ENCODE results near the gene ERC1.

ERC1 gene

DNA sequence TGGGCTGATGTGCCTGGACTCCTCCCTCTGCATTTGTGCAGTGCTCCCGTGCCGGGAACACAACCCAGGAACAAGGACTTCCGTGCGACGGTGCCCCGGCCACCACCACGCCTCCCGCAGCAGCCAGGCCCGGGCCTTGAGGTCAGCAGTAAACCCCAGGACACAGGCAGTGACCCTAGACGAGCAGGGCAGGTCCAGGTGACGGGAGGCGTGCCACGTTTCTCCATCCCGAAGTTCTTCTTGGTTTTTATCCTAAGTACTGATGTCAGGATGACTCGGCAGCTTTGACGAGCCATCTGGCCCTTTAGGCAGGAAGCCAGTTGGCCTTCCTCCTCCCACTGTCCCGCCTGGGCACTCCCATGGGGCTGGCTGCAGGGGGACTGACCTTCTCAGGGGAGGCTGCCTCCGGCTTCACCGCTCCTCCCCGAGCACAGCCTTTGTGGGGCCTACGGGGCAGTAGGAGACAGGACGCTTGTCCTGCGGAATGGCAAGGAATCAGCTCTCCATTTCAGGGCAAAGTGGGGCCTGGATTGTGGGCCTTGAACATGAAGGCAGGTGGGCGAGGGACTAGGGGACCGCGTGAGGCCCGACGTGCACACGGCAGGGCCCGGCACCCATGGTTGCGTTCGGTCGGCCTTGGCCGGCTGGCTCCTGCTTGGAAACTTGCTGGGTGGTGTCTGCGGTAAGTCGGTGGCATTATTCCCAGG, 509.2 kb downstream of the ERC1 start:
- no peak for DNase-seq

DNA sequence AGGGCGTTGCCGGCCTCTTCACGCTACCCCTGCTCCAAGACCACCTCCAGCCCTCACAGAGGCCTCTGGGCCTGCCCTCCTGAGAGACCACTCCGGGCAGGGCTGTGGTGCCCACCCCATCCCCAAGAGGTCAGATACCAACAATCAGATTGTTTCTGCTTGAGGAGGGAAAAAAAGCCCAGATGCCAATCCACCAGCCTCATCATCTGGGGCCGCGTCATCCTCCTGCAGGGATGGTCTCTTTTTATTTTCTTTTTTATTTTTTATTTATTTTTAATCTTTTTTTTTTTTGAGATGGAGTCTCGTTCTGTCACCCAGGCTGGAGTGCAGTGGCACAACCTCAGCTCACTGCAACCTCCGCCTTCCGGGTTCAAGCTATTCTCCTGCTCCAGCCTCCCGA, 510.0 kb downstream of the ERC1 start:
- DNase-seq: no peak

DNA sequence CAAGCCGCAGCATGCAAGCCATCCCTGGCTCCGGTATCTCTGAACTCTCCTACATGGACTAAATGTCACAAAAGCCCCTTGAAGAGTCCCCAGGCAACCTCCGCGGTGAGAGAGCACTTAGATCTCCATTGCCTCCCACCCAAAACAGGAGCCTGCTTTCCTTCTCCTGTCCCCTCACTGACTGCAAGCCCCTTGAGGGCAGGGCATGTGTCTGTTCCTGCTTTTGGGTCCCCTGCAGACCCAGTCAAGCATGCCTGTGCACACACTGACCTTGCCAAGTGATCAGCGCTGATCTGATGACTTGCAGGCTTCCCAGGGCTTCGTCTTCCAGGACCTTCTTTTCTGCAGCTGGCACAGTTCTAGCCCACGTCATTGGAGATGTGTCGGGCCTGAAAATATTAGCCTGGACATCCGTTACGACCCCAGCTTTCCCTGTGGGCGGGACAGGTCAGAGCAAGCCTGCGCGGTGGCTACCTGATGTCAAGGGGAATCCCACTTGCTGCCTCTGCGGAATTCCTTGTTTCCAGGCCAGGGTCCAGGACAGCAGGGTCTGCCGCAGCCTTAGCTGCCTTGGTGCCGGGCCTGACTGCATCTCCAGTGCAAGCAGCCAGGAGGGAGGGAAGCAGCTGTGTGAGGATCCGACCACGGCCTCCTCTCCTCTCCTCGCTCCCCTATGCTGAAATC, 510.8 kb downstream of the ERC1 start:
- DNase-seq: no peak

DNA sequence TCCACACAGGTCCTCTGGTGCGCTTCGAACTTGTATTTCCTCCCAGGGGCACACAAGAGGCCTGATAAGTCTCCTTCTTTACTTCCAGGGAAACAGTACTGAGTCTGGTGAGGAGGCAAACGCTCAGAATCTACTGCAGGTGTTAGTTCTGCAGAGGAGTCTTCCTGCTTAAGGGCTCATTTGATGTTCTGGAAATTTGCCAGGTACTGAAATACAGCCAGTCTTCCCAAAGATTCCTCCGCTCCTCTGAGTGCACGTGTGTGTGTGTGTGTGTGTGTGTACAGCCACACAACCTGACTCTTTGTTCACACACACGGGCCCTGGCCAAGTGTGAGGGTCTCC, 511.3 kb downstream of the ERC1 start:
- DNase-seq: no peak

DNA sequence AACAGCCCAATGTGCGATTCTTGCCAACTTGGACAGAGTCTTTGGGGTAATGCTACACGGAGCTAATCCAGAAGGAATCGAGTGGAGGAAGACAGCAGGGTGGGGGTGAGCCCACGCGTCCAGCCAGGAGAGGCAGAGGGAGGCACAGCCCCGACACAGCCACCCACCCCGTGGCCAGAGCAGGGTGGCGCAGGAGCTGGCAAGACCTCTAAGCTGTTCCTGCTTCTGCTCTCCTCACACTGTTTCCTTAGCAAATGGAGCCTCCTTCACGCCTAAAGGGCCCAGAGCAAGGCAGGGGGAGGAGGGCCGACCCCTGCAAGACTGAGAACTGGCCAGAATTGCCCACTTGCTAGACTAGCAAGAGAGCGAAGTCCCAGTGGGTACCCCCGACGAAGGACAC, 511.8 kb downstream of the ERC1 start:
- DNase-seq: no peak

DNA sequence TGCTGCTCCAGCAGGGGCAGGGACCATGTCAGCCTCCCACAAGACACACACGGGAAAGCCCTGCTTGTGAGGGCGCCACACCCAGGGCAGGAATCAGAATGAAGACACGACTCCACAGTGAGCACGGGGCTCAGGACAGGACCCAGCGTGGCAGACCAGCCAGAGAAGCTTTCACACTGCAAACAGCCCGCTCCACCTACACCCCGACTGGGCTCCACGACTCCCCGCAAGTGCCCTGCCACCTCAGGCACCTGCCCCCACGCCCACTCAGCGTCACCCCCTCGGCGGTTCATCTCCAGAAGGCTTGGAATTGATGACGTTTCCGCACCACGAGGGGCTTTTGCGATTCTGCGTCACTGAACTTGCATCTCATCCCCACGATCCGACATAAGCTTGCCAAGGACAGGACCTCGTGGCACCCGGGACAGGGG, 512.3 kb downstream of the ERC1 start:
- DNase-seq: no peak

DNA sequence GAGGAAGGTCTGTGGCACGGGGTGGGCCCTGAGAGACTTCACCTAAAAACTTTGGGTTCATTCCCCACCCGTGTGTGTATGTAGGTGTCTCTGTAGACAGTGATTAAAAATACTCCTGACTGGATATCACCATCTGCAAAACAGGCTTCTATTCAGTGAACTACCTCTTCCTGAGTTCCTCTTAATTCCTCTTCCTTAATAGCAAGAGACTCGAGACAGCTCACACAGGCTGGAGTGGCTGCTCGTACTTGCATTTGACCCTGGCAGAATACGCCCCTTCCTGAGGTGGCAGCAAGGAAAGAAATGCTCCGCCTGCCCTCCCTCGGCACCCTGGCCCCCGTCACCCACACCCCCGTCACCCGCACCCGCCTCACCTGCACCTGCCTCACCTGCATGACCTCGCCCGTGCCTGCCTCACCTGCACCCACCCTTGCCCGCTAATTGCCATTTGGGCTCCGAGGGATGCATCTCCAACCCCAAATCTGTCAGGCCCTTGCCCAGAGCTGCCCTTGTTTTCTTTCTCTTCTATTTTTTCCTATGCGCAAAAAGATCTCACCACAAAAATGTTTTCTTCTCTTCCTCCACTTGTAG, 513.4 kb downstream of the ERC1 start:
- no peak for DNase-seq

DNA sequence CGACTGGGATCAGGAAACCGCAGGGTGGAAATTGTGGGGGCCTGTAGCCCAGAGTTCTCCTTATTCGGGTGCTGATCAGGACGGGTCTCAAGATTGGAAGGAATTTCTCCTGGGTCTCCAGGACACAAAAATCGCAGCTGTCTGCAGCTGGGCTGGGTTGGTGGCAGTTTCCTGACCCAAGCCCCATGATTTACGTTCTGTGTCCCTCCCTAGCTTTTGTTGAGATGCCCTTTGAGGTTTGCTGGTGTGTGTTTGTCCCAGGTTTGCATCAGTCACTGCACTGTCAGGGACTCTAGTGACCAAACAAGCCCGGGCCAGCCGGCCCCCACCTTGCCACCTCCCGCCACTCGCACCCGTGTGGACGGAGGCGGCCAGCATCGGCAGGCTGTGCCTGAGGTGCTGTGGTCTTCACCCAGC, 513.9 kb downstream of the ERC1 start:
- no peak for DNase-seq

DNA sequence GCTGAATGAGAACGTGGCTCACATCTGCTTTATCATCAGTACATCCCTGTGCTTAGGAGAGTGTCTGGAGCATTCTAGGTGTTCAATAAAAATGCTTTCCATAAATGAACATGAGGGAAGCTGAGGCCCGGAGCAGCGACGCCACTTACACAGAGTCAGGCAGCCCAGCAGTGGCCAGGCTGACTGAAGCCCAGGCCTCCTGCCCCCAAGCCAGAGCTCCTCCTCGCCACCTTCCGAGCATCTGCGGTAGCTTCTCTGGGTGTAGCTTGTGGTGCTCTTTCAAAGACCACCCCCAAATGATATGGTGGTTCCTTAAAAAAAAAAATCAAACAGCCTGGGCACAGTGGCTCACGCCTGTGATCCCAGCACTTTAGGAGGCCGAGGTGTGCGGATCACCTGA, 514.6 kb downstream of the ERC1 start:
- DNase-seq: no peak

DNA sequence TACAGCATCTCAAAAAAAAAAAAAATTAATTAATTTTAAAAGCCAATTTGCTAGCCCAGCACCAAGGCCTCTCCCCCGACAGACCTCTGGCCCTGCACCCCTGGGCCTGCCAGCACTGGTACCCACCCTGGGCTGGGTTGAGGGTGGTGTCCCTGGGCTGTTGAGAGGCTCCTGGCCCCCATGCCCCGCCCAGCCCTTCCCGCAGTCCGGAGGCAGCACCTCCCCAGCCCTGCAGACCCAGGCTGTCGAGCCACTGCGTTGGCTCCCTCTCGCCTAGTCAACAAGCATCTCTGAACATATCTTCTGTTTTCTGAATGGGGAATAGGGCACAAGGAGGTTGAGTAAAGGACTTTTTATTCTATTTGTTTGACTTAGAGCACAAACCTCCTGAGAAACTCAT, 516.3 kb downstream of the ERC1 start:
- DNase-seq: no peak

DNA sequence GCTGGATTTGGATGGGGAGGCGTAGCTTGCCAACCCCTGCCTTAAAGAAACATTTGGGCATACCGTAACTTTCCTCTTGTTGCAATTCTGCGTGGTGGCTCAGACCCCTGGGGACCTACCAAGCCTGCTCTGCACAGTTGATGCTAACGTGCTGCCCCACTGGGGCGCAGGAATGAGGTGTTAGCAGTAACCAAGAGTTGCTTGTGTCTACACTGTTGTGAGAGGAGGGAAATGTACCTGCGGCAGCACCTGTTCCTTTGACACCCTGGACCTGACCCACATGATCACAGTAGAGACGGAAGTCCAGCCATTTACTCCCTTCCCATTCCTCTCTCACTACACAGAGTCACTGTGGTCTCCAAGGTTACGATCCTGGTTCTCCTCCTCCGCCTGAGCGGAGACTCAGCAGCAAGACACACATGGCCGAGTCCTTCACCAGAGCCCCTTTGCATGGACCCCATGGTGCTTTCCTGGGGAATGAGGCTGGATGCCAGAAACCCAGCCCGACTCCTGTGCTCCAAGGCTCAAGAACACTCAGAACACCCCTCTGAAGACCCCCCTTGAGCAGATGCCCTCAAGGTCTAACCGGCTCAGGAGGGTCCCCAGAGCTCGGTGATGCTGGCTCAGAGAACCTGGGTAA, 518.5 kb downstream of the ERC1 start:
- DNase-seq: no peak

DNA sequence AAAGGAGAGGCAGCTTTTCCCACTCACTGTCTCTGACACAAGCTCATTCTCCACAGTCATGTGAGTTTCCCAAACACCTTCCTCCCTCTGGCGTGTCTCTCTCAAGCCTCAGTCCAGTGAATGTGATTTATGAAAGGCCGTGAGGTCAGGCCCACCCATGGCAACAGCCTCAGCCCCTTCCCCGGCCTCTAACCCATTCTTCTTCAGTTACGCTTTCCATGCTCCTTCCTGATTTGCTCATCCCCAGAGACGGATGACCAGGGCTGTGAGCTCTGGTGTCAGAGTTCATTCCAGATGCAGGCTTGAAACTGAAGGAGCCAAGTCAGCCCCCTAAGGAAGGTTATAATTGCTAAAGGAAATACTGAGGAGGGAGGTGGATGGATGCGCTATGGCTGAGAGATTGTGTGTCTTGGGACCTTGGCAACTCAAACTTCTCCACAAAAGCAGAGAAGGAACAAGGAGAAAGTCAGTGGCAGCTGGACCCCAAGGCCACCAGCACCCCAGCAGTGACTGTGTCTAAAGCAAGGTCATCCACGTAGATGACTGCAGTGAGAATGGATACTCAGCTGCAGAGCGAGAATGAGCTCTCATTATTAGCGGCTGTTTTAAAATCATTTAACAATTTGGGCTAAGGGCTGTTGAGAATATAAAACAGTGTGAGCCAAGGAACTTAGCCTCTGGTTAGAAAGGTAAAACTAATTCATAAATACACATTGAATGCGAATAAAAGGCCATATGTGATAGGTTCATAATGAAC, 519.2 kb downstream of the ERC1 start:
- DNase-seq: no peak

DNA sequence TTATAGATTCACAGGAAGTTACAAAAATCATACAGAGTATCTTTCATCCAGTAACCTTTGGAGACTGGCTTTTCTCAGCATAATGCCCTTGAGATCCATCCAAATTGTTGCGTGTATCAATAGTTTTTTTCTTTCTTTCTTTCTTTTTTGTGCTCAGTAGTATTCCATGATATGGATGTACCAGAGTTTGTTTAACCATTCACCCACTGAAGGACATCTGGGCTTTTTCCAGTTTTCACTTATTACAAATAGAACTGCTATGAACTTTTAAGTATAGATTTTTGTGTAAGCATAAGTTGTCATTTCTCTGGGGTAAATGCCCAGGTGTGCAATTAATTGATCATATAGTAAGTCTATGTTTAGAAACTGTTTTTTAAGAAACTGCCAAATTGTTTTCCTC, 524.0 kb downstream of the ERC1 start:
- no peak for DNase-seq

DNA sequence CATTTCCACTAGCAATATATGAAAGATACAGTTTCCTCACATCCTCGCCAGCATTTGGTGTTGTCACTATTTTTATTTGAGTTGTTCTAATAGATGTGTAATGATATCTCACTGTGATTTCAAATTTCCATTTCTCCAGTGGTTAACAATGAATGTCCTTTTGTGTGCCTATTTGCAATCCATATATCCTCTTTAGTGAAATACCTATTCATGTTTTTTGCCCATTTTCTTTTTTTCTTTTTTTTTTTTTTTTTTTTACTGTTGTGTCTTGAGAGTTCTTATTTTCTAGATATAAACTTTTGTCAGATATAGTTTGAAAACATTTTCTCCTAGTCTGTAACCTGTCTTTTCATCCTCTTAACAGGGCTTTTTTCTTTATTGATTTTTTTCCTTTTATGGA, 524.4 kb downstream of the ERC1 start:
- no peak for DNase-seq

DNA sequence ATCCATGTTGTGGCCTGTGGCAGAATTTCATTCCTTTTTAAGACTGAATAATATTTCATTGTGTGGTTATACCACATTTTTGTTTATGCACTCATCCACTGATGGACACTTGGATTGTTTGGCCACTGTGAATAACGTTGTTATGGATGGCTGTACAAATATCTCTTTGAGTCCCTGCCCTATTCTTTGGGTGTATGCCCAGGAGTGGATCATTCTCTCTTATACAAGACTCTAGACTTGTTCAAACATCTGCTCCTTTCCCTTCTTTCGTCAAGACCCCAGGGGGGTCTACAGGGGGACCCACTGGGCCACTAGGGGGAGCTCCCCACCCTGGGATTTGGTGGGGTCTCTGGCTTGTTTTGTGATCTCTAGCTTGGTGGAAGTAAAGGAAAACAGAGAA, 526.0 kb downstream of the ERC1 start:
- no peak for DNase-seq

DNA sequence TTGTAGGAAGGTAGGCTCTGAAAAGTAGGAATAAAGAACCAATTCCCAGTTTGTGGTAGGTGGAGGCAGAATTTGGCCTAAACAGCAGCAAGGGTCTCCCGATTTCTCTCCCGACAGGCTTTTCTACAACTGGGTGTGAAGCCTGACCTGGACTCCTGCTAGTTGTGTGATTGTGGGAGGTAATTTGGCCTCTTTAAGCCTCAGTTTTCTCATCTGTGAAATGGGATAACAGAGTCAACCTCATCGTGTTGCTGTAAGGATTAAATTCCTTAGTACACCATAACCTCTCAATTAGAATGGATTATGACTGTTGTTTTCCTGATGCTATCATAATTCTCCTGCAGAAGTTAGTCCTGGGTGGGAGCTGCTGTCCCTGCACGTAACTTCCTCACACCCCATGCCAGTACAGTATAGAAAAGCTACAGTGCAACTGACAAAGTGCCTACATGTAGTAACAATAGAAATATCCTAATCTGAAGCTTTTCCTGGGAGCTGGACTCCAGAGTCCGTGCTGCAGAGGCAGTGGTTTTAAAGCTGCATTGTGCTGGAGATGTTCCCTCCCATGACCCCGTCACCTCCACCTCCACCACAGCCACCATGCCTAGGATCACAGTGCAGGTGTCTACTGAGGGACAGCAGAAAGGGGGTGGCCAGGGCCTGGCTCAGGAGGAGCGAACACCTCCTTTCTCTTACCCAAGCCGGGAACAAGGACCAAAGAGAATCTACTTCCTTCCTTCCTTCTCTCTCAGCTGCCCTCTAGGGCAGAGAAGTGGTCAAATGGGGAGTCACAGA, 526.9 kb downstream of the ERC1 start:
- DNase-seq: no peak

DNA sequence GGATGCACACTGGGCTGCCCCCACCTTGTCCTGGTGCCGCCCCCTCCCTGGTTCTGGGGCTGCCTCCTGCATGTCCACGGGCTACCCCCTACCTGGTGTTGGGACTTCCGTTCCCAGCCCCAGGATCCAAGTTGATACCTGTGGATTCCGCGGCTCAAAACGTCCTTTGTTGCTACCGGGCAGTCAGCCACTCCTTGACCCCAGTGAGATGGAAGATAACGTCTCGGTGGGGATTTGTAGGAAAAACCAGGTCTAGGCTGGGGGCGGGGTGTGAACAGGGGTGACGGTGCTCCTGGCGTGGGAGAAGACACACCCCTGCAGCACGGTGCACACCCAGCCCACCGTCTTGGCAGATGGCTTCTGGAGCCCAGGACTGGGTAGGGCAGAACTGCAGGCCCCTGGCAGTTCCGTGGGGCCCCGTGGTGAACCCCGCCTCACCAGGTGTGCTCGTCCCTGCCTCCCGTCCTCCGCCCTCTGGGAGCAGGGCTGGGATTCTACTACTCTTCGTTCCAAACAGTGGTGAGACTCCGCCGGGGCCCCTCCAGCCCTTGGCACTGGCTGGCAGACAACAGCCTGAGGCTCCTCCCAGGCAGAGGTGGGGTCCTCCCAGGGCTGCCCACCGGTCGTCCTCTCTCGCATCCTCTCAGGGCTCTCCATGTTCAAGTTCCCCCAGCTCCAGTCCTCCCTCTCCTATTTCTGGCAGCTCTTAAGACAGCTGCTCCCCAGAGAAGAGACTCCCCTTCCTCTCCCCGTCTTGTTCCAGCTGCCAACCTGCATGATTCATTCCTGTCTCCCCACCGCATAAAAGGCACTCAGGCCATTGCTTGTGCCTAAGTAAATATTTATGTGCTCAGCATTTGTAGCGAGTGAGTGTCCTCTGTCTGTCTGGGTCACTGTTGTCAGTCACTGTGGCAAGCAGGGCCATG, 527.8 kb downstream of the ERC1 start:
- no peak for DNase-seq

DNA sequence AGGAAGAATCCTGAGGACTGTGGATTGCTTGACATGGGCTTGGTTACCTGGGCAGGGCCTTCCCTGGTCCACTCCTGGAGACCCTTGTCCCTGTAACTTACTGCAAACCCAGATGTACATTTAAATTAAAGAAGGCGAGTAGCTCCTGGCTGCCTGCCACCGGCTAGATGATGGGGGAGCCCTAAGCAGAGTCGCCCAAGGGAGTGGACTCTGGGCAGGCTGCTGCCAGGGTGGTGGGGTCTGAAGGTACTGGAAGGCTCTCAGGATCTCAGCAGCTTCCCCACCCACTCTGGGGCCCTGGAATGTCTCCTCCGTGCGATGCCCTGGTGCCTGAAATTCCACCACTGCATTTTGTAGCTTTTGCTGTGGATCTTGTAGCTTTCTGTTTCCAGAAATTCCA, 528.6 kb downstream of the ERC1 start:
- no peak for DNase-seq

DNA sequence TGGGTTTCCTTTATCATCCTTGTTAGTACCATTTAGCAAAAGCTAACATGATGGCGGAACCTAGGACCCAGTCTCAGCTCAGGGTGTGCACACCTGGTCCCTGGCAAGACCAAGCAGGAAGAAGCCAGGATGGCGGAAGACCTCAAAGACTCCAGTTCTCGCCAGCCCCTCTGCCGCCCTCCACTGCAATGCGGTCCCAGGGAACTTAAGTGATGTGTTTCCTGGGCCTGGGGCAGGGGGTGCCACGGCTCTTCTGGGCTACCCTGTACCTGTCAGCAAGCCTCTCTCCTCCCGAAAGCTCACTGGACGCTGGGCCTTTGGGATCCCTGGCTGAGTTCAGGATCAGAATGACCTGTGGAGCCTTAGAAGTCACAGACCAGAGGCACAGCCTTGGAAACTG, 532.0 kb downstream of the ERC1 start:
- no peak for DNase-seq

DNA sequence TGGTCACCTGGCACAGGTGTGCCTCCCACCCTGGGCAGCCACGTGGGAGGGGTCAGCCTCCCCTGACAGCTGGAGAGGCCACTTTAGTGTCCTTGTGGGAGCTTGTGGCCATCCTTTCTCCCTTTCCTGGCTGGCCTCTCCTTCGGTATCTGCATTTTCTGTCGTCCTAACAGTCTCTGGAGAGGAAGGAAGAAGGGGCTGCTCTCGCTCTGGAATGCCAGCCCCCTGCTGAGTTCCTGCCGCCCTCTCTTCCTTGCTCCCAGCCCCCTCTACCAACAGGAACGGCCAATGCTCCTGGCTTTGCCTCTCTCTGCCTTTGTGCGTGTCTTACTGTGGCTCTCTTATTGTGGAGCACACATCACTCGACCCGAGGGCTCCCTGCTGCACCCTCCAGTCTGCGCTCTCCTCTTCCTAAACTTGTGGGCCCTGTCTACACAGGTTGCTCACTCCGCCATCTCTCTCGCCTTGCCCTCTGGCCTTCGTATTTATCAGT, 532.6 kb downstream of the ERC1 start:
- no peak for DNase-seq

DNA sequence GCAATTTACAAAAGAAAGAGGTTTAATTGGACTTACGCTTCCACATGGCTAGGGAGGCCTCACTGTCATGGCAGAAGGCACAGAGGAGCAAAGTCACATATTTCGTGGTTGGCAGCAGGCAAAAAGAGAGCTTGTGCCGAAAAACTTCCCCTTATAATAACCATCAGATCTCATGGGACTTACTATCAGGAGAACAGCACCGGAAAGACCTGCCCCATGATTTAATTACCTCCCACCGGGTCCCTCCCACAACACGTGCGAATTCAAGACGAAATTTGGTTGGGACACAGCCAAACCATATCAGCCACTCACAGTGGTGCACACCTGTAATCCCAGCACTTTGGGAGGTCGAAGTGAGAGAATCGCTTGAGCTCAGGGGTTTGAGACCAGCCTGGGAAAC, 534.8 kb downstream of the ERC1 start:
- no peak for DNase-seq

Measured in activated CD4-positive, alpha-beta T cell treated with anti-CD3 and anti-CD28 coated beads, Interleukin-2, amount 50 U/mL, for 1 hour (primary cell).